Measurements from ENCODE around the gene CDH4. TPM values are rescaled to one million over a fixed set of nuclear protein-coding genes. Genes with fewer than 3 reads are reported as not detected.

CDH4 gene
- total and polyA plus RNA-seq, 4 experiments from 2014 or later = 0.39 to 1.1 (median 0.41) TPM; not detected in 1

DNA sequence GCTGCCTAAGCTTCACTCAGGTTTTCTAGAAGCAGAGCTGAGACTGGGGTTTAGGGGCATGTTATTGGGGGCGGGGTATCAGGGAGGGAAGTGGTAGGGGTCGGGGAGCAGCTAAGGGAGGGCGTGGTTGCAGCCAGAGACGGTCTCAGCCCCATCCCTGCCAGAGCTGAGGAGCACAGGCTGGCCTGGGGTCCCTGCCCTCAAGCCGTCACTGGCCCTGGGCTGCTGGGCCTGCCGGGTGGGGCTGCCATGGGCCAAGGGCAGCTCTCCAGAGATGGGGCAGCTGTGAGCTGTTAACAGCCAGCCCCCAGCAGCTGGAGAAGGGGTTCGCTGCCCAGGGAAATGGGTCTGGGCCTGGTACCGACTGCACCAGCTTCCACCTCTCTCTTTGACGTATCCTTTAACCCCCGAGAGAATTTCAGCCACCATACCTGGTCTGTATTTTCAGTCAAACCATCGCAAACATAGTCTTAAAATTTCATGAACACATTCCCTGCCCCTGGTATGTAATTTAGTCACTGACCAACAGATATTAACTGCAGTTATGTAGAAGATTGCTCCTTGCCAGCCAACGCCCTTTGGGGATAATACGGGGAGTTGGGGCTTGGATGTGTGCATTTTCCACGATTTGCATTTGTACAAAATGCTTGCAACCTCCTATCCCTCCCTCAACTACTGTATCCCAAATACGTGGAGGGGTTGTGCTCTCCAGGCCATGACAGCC lies 560.2 kb downstream of the CDH4 start:
- Mint-ChIP-seq H3K27ac (no peak overlapping the region), H3K36me3 (no peaks in the 10 kb centered on the region), H3K4me1 (no peaks in the 10 kb centered on the region), H3K9me3 (no peaks in the 10 kb centered on the region), H3K27me3 (no peaks in the 10 kb centered on the region), H3K4me3 (no peak overlapping the region)
- ChIA-PET POLR2A (ENCODE audit: partially characterized antibody) (no interaction called here), CTCF (ENCODE audit: partially characterized antibody) (no interaction called here)
- H3K4me1 ChIP-seq (ENCODE audit: insufficient read depth, low read length) = no peaks in the 10 kb centered on the region
- no peaks in the 10 kb centered on the region for H3K36me3 ChIP-seq (ENCODE audit: insufficient read depth, low read length)
- H3K27me3 ChIP-seq (ENCODE audit: insufficient read depth, low read length) = no peaks in the 10 kb centered on the region
- H3K27ac ChIP-seq (ENCODE audit: low read depth, low read length) = no peak overlapping the region
- intact Hi-C loops (cut with micrococcal nuclease) = no loop called here
- no peaks in the 10 kb centered on the region for H3K9me3 ChIP-seq (ENCODE audit: control insufficient read depth in 1 of 2, low read length in 2 of 2)
- H3K4me3 ChIP-seq (ENCODE audit: low read length in 2 of 2) = no peak overlapping the region
- no peak for DNase-seq

DNA sequence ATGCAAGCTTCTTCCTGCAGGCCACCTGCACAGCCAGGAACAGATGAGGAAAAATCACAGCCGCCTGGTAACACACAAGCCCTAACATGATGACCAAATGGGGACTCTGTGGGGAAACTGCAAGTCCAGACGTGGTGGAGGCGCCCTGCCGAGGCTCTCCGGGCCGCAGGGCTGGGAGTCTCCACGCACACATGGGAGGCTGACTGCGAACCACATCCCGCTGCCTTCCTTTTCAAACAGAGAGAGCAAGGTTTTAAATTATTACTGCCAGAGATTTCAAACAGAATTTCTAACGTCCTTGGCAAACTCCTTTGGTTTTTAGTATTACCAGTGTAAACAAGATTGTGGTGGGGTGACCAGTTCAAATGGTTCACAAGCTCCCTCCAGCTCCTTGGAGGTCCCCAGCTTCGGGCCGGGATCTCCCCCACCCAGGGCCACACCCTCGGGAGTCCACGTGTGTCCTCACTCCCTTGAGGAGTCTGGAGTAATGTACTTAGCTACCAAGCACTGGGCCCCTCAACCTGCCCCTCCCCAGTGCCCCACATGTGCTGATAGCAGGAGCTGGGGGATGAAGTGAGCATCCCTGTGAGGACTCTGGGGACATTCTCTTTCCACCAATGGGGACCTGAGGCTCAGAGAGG lies 560.9 kb downstream of the CDH4 start:
- CTCF ChIA-PET (ENCODE audit: partially characterized antibody) = no interaction called here

DNA sequence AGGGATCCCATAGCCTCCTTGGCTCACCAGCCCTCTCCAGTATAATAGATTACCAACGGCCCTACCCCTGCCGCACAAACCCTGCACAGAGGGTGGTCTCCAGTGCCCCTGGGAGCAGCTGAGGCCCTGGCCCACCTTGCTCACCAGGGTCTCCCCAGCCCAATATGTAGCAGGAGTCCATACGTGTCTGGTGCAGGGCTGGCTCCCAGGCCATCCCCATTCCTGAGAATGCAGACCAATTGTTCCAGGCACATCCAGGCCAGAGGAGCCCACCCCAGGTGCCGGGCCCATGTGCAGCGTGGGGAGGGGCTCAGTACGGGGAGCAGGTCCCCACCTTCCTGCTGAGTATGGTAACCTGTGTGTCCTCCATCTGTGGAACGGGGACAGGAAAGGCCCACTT lies 561.7 kb downstream of the CDH4 start:
- Histone ChIP-seq H3K36me3 (ENCODE audit: insufficient read depth, low read length) (no peaks in the 10 kb centered on the region), H3K9me3 (ENCODE audit: control insufficient read depth in 1 of 2, low read length in 2 of 2) (no peaks in the 10 kb centered on the region), H3K27me3 (ENCODE audit: insufficient read depth, low read length) (no peaks in the 10 kb centered on the region), H3K27ac (ENCODE audit: low read depth, low read length) (no peak overlapping the region), H3K4me3 (ENCODE audit: low read length in 2 of 2) (no peak overlapping the region), H3K4me1 (ENCODE audit: insufficient read depth, low read length) (no peaks in the 10 kb centered on the region)
- CTCF ChIA-PET (ENCODE audit: partially characterized antibody) = no interaction called here
- H3K4me3 Mint-ChIP-seq = no peak overlapping the region
- no peak overlapping the region for H3K27ac Mint-ChIP-seq
- POLR2A ChIA-PET (ENCODE audit: partially characterized antibody) = no interaction called here
- no peak for DNase-seq
- intact Hi-C loops (cut with micrococcal nuclease) = no loop called here
- no peaks in the 10 kb centered on the region for H3K27me3 Mint-ChIP-seq
- H3K9me3 Mint-ChIP-seq = no peaks in the 10 kb centered on the region
- no peaks in the 10 kb centered on the region for H3K4me1 Mint-ChIP-seq
- H3K36me3 Mint-ChIP-seq = no peaks in the 10 kb centered on the region

More for the DNA sequence above, 560.9 kb downstream of the CDH4 start:
- Mint-ChIP-seq H3K27me3 (no peaks in the 10 kb centered on the region), H3K9me3 (no peaks in the 10 kb centered on the region), H3K4me3 (no peak overlapping the region), H3K36me3 (no peaks in the 10 kb centered on the region), H3K27ac (no peak overlapping the region), H3K4me1 (no peaks in the 10 kb centered on the region)
- no peak for DNase-seq
- no peak overlapping the region for H3K27ac ChIP-seq (ENCODE audit: low read depth, low read length)
- H3K27me3 ChIP-seq (ENCODE audit: insufficient read depth, low read length) = no peaks in the 10 kb centered on the region
- H3K36me3 ChIP-seq (ENCODE audit: insufficient read depth, low read length) = no peaks in the 10 kb centered on the region
- H3K9me3 ChIP-seq (ENCODE audit: control insufficient read depth in 1 of 2, low read length in 2 of 2) = no peaks in the 10 kb centered on the region
- no peak overlapping the region for H3K4me3 ChIP-seq (ENCODE audit: low read length in 2 of 2)
- POLR2A ChIA-PET (ENCODE audit: partially characterized antibody) = no interaction called here
- intact Hi-C loops (cut with micrococcal nuclease) = no loop called here
- no peaks in the 10 kb centered on the region for H3K4me1 ChIP-seq (ENCODE audit: insufficient read depth, low read length)

DNA sequence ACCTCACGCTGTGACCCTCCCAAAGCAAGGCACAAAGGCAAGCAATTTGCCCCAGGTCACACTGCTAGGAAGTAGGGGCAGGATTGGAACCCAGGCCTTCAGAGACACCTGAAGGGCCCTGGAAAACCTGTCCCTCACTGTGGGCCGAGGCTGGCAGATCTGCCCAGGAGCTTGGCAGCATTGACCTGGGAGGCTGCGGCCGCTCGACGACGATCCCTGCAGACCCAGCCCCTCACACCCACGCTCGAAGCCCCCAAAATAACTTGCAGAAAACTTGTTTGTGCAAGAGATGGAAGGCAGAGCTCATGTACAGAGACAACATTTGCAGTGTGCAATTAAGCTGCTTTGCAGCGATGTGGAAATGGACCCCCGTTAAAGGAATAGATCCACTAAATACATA lies 562.2 kb downstream of the CDH4 start:
- H3K27ac Mint-ChIP-seq = no peak overlapping the region
- intact Hi-C loops (cut with micrococcal nuclease) = no loop called here
- no peaks in the 10 kb centered on the region for H3K27me3 Mint-ChIP-seq

DNA sequence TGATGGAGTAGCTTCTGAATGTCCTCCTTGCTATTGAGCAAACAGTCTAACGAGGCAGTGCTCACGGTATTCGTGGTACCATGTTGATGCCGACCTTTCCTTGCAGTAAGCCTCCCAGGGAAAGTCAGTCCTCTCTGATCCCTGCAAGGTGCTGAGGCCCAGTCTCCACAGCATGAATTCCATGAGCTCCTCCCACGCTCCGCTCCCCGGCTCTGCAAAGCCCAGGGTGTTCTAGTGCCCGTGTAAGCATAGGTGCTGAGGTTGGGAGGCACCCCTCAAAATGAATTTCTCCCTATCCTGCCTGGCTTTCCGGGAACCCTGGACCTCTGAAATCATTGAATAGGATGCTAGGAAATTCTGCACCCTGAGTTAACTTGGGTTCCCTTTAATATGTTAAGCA lies 562.7 kb downstream of the CDH4 start:
- ChIA-PET CTCF (ENCODE audit: partially characterized antibody) (no interaction called here), POLR2A (ENCODE audit: partially characterized antibody) (no interaction called here)
- Mint-ChIP-seq H3K27me3 (peaks cover 0 to 4% of the 10 kb centered on the region in 2 donors), H3K4me1 (no peaks in the 10 kb centered on the region), H3K9me3 (no peaks in the 10 kb centered on the region), H3K4me3 (no peak overlapping the region), H3K36me3 (no peaks in the 10 kb centered on the region), H3K27ac (no peak overlapping the region)
- intact Hi-C loops (cut with micrococcal nuclease) = no loop called here
- no peak for DNase-seq
- no peaks in the 10 kb centered on the region for H3K4me1 ChIP-seq (ENCODE audit: insufficient read depth, low read length)
- H3K27ac ChIP-seq (ENCODE audit: low read depth, low read length) = no peak overlapping the region
- H3K4me3 ChIP-seq (ENCODE audit: low read length in 2 of 2) = no peak overlapping the region
- H3K27me3 ChIP-seq (ENCODE audit: insufficient read depth, low read length) = no peaks in the 10 kb centered on the region
- H3K36me3 ChIP-seq (ENCODE audit: insufficient read depth, low read length) = no peaks in the 10 kb centered on the region
- H3K9me3 ChIP-seq (ENCODE audit: control insufficient read depth in 1 of 2, low read length in 2 of 2) = no peaks in the 10 kb centered on the region

More for the DNA sequence above, 562.2 kb downstream of the CDH4 start:
- no peaks in the 10 kb centered on the region for H3K27me3 ChIP-seq (ENCODE audit: insufficient read depth, low read length)
- H3K9me3 ChIP-seq (ENCODE audit: control insufficient read depth in 1 of 2, low read length in 2 of 2) = no peaks in the 10 kb centered on the region
- no peak overlapping the region for H3K27ac ChIP-seq (ENCODE audit: low read depth, low read length)
- Mint-ChIP-seq H3K36me3 (no peaks in the 10 kb centered on the region), H3K9me3 (no peaks in the 10 kb centered on the region), H3K4me3 (no peak overlapping the region), H3K4me1 (no peaks in the 10 kb centered on the region)
- ChIA-PET POLR2A (ENCODE audit: partially characterized antibody) (no interaction called here), CTCF (ENCODE audit: partially characterized antibody) (no interaction called here)
- no peak overlapping the region for H3K4me3 ChIP-seq (ENCODE audit: low read length in 2 of 2)
- H3K36me3 ChIP-seq (ENCODE audit: insufficient read depth, low read length) = no peaks in the 10 kb centered on the region
- no peaks in the 10 kb centered on the region for H3K4me1 ChIP-seq (ENCODE audit: insufficient read depth, low read length)
- DNase-seq = no peak

DNA sequence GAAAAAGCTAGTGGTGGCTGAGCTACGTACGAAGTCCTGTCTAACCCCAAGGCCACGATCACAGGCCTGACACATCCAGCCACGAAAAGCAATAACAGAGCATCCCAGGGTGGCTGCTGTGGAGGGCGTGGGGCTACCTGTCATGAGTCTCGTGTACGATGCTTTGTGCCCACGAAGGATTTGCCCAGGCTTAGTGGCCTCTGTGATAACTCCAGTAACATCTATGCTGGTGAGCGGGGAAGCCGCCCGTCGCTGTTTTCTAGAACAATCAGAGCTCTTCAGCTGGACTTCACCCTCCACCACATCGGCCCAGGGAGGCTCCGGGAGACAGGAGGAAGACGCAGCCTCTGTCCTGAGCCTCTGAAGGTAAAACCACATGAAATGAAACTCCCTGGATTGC lies 563.1 kb downstream of the CDH4 start:
- H3K9me3 Mint-ChIP-seq = no peaks in the 10 kb centered on the region
- H3K27ac ChIP-seq (ENCODE audit: low read depth, low read length) = no peak overlapping the region
- H3K9me3 ChIP-seq (ENCODE audit: control insufficient read depth in 1 of 2, low read length in 2 of 2) = no peaks in the 10 kb centered on the region
- H3K4me1 ChIP-seq (ENCODE audit: insufficient read depth, low read length) = no peaks in the 10 kb centered on the region
- no peak overlapping the region for H3K27ac Mint-ChIP-seq
- no peaks in the 10 kb centered on the region for H3K4me1 Mint-ChIP-seq
- H3K27me3 ChIP-seq (ENCODE audit: insufficient read depth, low read length) = no peaks in the 10 kb centered on the region
- H3K27me3 Mint-ChIP-seq = peaks cover 0 to 4% of the 10 kb centered on the region in 2 donors
- no peak for DNase-seq
- ChIA-PET POLR2A (ENCODE audit: partially characterized antibody) (no interaction called here), CTCF (ENCODE audit: partially characterized antibody) (no interaction called here)
- no peaks in the 10 kb centered on the region for H3K36me3 Mint-ChIP-seq
- no peak overlapping the region for H3K4me3 Mint-ChIP-seq
- intact Hi-C loops (cut with micrococcal nuclease) = no loop called here
- H3K36me3 ChIP-seq (ENCODE audit: insufficient read depth, low read length) = no peaks in the 10 kb centered on the region
- no peak overlapping the region for H3K4me3 ChIP-seq (ENCODE audit: low read length in 2 of 2)

DNA sequence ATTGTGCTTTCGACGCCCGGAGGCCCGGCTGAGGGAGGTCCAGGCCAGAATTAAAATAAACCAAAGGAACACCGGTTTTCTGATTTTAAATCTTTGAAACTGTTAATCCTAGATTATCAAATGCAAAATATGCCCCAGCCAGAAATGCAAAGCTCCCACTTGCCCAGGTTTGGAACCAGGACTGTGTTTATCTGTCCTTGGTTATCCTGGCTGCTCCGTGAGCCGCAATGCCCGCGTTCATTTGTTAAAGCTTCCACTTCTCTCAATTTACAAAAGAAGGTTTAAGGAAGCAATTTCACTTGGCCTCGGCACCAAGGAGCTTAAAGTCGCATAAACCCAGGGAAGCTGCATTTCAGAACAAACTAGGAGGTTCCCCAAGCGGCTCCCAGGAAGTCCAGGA lies 563.6 kb downstream of the CDH4 start:
- Mint-ChIP-seq H3K9me3 (no peaks in the 10 kb centered on the region), H3K36me3 (no peaks in the 10 kb centered on the region), H3K4me3 (no peak overlapping the region), H3K27ac (no peak overlapping the region), H3K4me1 (no peaks in the 10 kb centered on the region), H3K27me3 (peaks cover 0 to 4% of the 10 kb centered on the region in 2 donors)
- intact Hi-C loops (cut with micrococcal nuclease) = no loop called here
- no peaks in the 10 kb centered on the region for H3K36me3 ChIP-seq (ENCODE audit: insufficient read depth, low read length)
- H3K27ac ChIP-seq (ENCODE audit: low read depth, low read length) = no peak overlapping the region
- CTCF ChIA-PET (ENCODE audit: partially characterized antibody) = no interaction called here
- POLR2A ChIA-PET (ENCODE audit: partially characterized antibody) = no interaction called here
- no peak for DNase-seq
- H3K27me3 ChIP-seq (ENCODE audit: insufficient read depth, low read length) = no peaks in the 10 kb centered on the region
- no peaks in the 10 kb centered on the region for H3K9me3 ChIP-seq (ENCODE audit: control insufficient read depth in 1 of 2, low read length in 2 of 2)
- H3K4me3 ChIP-seq (ENCODE audit: low read length in 2 of 2) = no peak overlapping the region
- H3K4me1 ChIP-seq (ENCODE audit: insufficient read depth, low read length) = no peaks in the 10 kb centered on the region
